ENCODE results near the gene SLC1A4.

GRCh38 chr2:64982932-64983331 lies 6.3 kb upstream of the SLC1A4 start:
- no peak for TF ChIP-seq CTCF (IDR thresholded peaks at IDR 0.05 in 2 of 3, conservative IDR thresholded peaks at IDR 0.05 in 1 of 3; ENCODE audit: control insufficient read depth in 2 of 3, extremely low read depth in 1 of 3, insufficient read depth in 1 of 3, low read depth in 3 of 3, low read length in 3 of 3)
- no peak for TF ChIP-seq EP300 (IDR thresholded peaks at IDR 0.05; ENCODE audit: borderline replicate concordance in 1 of 2, control insufficient read depth in 1 of 2, low read depth in 2 of 2, low read length in 2 of 2)
- no peak for TF ChIP-seq RBBP5 (conservative IDR thresholded peaks at IDR 0.05)
- no peak for TF ChIP-seq CBFB (IDR thresholded peaks at IDR 0.05; ENCODE audit: low read depth)
- TF ChIP-seq SMC3 (IDR thresholded peaks at IDR 0.05; ENCODE audit: borderline replicate concordance, low read length), result no peak
- TF ChIP-seq BCLAF1 (IDR thresholded peaks at IDR 0.05), result no peak
- no peak for TF ChIP-seq NFIC (IDR thresholded peaks at IDR 0.05; ENCODE audit: low read depth, low read length)
- TF ChIP-seq EZH2 (IDR thresholded peaks at IDR 0.05; ENCODE audit: borderline replicate concordance, control insufficient read depth, low read depth, low read length), result no peak
- no peak for TF ChIP-seq DPF2 (IDR thresholded peaks at IDR 0.05)
- TF ChIP-seq POLR2AphosphoS5 (IDR thresholded peaks at IDR 0.05; ENCODE audit: low read length), result no peak

Measured in GM12878 (cell line).